Choroid plexus epithelial cell (primary cell): ENCODE measurements around the gene NBR1.
"Not testable (repeated sequence)": the region's sequence is repeated elsewhere in the genome, so short reads cannot be mapped to it uniquely, and the experiment has no call there.

Source experiments
- DNase-seq: peaks from one replicate; pipeline ENCODE4 v3.0.0-alpha.2; 2010; ENCODE audit warnings: low read depth
- H3K4me3 ChIP-seq: 2 replicates; pipeline ENCODE4 v1.5.1; 2011; ENCODE audit warnings: low read depth, mild to moderate bottlenecking, control low read depth, low read length, moderate library complexity
- CTCF ChIP-seq: conservative IDR thresholded peaks from 2 replicates; pipeline ENCODE4 v1.5.1; 2011; ENCODE audit warnings: low read depth, mild to moderate bottlenecking, control low read depth, inconsistent platforms, low read length, moderate library complexity

The NBR1 gene

GRCh38 chr17:43170140-43170765 lies 761 bp upstream of the NBR1 start:
- H3K4me3 ChIP-seq: peak overlapping the region; percentile 84
- peak; percentile 98 for DNase-seq
- no peak for TF ChIP-seq CTCF

GRCh38 chr17:43171586-43172487 lies 823 bp downstream of the NBR1 start:
- DNase-seq: peak; percentile 94
- TF ChIP-seq CTCF: peak; percentile 58
- H3K4me3 ChIP-seq: peak overlapping the region; percentile 84

- DNase-seq: peak; percentile 78
- TF ChIP-seq CTCF: no peak
- no peak overlapping the region for H3K4me3 ChIP-seq
Measured at GRCh38 chr17:43175213-43176118, 4.5 kb downstream of the NBR1 start.

- no peak for DNase-seq
- TF ChIP-seq CTCF: no peak
- no peak overlapping the region for H3K4me3 ChIP-seq
Measured at GRCh38 chr17:43176119-43176570, 5.1 kb downstream of the NBR1 start.

GRCh38 chr17:43183921-43184320 lies 12.9 kb downstream of the NBR1 start:
- no peak for TF ChIP-seq CTCF
- DNase-seq: no peak
- H3K4me3 ChIP-seq: no peak overlapping the region

GRCh38 chr17:43186656-43187055 lies 15.6 kb downstream of the NBR1 start:
- DNase-seq, H3K4me3 ChIP-seq: not testable (repeated sequence)

GRCh38 chr17:43193251-43193650 lies 22.2 kb downstream of the NBR1 start:
- H3K4me3 ChIP-seq: no peak overlapping the region
- no peak for DNase-seq
- no peak for TF ChIP-seq CTCF
